K562 (cell line): ENCODE data around the gene FANCG. TPM values are rescaled to one million over a fixed set of nuclear protein-coding genes. Genes with fewer than 3 reads are reported as not detected.
A peak's percentile ranks its signal among the peaks of the same experiment; 100 is the strongest.

Experiments used
- ATAC-seq: fragments of 200-7000 bp; cut with Tn5 transposase; 3 replicates; pipeline ENCODE4 v1.9.1; 2020; ENCODE audit warnings: moderate library complexity
- BruUV-seq: library from RNA; stranded (reverse); fragments of 400-500 nt; replicated peaks from 2 replicates; lab custom pipeline; 2021; lab: Mats Ljungman, UMichigan
- CTCF ChIA-PET: fragments of 300-600 bp; formaldehyde crosslinking; extraction: SDS; loops from one replicate; lab custom pipeline; 2021; ENCODE audit warnings: low intra/inter-chr PET ratio; lab: Yijun Ruan, JAX
- POLR2A ChIA-PET: fragments of 300-600, 350-650 bp; sonication (Branson Sonifier 250); formaldehyde crosslinking; extraction: SDS; loops from one replicate; lab custom pipeline; 2021; ENCODE audit warnings: antibody characterized with exemption, inconsistent platforms; lab: Yijun Ruan, JAX
- DNase-seq, 4 experiments: peaks; one replicate each; pipeline versions ENCODE4 v3.0.0 to v3.0.0-alpha.2; 2011 to 2018; ENCODE audit warnings: low spot score in 3 of 4, mixed read lengths in 3 of 4; ENCODE audit errors: extremely low read depth in 1 of 4
- FAIRE-seq: peaks from 2 replicates; lab custom pipeline; 2011; peaks lifted over from hg19 to GRCh38; lab: Jason Lieb, UNC
- H2AFZ ChIP-seq: 2 replicates; pipeline ENCODE4 v1.6.0; 2011; ENCODE audit warnings: low read depth, low read length, control low read depth, inconsistent platforms
- H3K27ac ChIP-seq: fragments of 200-600 bp; 3 replicates; pipeline ENCODE4 v1.8.0; 2011; ENCODE audit warnings: low read depth, mild to moderate bottlenecking, control low read depth, inconsistent platforms, low read length, moderate library complexity, mixed read lengths; ENCODE audit errors: extremely low read depth
- H3K27me3 ChIP-seq, 2 experiments: fragments of 300-600 bp in 1 of 2; 2 replicates in 1 of 2; 3 replicates in 1 of 2; pipeline versions ENCODE4 v1.6.0 to v1.8.0; 2011; ENCODE audit warnings: inconsistent platforms in 2 of 2, low read length in 2 of 2, mild to moderate bottlenecking in 1 of 2, mixed read lengths in 1 of 2, moderate library complexity in 1 of 2; ENCODE audit not compliant: control insufficient read depth in 2 of 2, insufficient read depth in 2 of 2
- H3K36me3 ChIP-seq: fragments of 300-600 bp; 3 replicates; pipeline ENCODE4 v1.8.0; 2011; ENCODE audit warnings: mild to moderate bottlenecking, low read length, inconsistent platforms; ENCODE audit not compliant: control insufficient read depth, insufficient read depth
- H3K4me1 ChIP-seq, 2 experiments: fragments of 200-600 bp in 1 of 2; replicated peaks in 1 of 2; 2 replicates in 1 of 2; 3 replicates in 1 of 2; pipeline versions ENCODE4 v1.5.1 to v1.8.0; 2011; ENCODE audit warnings: inconsistent platforms in 2 of 2, low read length in 2 of 2, mild to moderate bottlenecking in 1 of 2, mixed read lengths in 1 of 2, moderate library complexity in 1 of 2; ENCODE audit not compliant: control insufficient read depth in 2 of 2, insufficient read depth in 2 of 2
- H3K4me2 ChIP-seq: 2 replicates; pipeline ENCODE4 v1.6.1; 2011; ENCODE audit warnings: low read length, control low read depth, inconsistent platforms, mixed read lengths; ENCODE audit not compliant: insufficient read depth
- H3K4me3 ChIP-seq: fragments of 200-600 bp; sonication (generic), shearing (Covaris generic); 2 replicates; pipeline ENCODE4 v1.5.1; 2016; ENCODE audit warnings: control low read depth, inconsistent platforms
- H3K79me2 ChIP-seq: fragments of 200-600 bp; 3 replicates; pipeline ENCODE4 v1.8.0; 2011; ENCODE audit warnings: low read length, inconsistent platforms; ENCODE audit not compliant: control insufficient read depth, insufficient read depth
- H3K9ac ChIP-seq, 2 experiments: 2 replicates each; pipeline versions ENCODE4 v1.6.0 to v1.6.1; 2011; ENCODE audit warnings: low read depth in 2 of 2, low read length in 2 of 2, control low read depth in 1 of 2, inconsistent platforms in 1 of 2, mild to moderate bottlenecking in 1 of 2, mixed read lengths in 1 of 2; ENCODE audit not compliant: insufficient read depth in 1 of 2
- H3K9me1 ChIP-seq: one replicate; pipeline ENCODE4 v1.6.0; 2011; ENCODE audit warnings: inconsistent platforms, mild to moderate bottlenecking, low read length, moderate library complexity; ENCODE audit not compliant: control insufficient read depth, insufficient read depth
- H3K9me3 ChIP-seq: replicated peaks from 2 replicates; pipeline ENCODE4 v1.5.1; 2011; ENCODE audit warnings: low read depth, low read length, inconsistent platforms; ENCODE audit not compliant: control insufficient read depth, insufficient read depth
- H4K20me1 ChIP-seq: replicated peaks from 2 replicates; pipeline ENCODE4 v1.6.1; 2011; ENCODE audit warnings: low read length, inconsistent platforms, mixed read lengths; ENCODE audit not compliant: control insufficient read depth, insufficient read depth
- ATF6 ChIP-seq: sonication (generic); formaldehyde crosslinking; IDR thresholded peaks from 2 replicates; pipeline ENCODE4 v1.4.0; 2020; ENCODE audit warnings: mild to moderate bottlenecking, missing genetic modification reagents
- CHCHD3 ChIP-seq: fragments of 250-450 bp; sonication (Bioruptor Pico); IDR thresholded peaks from 2 replicates; pipeline ENCODE4 v2.1.2; 2022; ENCODE audit warnings: mild to moderate bottlenecking
- E2F8 ChIP-seq: fragments of 450-650 bp; IDR thresholded peaks from 2 replicates; pipeline ENCODE4 v1.7.1; 2018; ENCODE audit warnings: mild to moderate bottlenecking, low read depth; ENCODE audit not compliant: partially characterized antibody
- ETV1 ChIP-seq: fragments of 450-650 bp; conservative IDR thresholded peaks from 2 replicates; pipeline ENCODE4 v1.6.1; 2016; ENCODE audit warnings: missing genetic modification characterization, control low read depth, low read depth, missing compliant biosample characterization
- L3MBTL2 ChIP-seq: fragments of 450-650 bp; IDR thresholded peaks from 2 replicates; pipeline ENCODE4 v1.6.1; 2016; ENCODE audit warnings: mild to moderate bottlenecking, moderate library complexity
- MYBL2 ChIP-seq, 2 experiments: fragments of 450-650 bp in 1 of 2; sonication (generic) in 1 of 2; formaldehyde crosslinking in 1 of 2; IDR thresholded peaks; 2 replicates each; pipeline versions ENCODE4 v1.6.1 to v1.8.1; 2017 to 2022; ENCODE audit warnings: borderline replicate concordance in 1 of 2, inconsistent platforms in 1 of 2, low read depth in 1 of 2, mild to moderate bottlenecking in 1 of 2, missing genetic modification reagents in 1 of 2, moderate library complexity in 1 of 2
- NBN ChIP-seq: fragments of 450-650 bp; IDR thresholded peaks from 2 replicates; pipeline ENCODE4 v1.6.1; 2016; ENCODE audit warnings: low read depth, mild to moderate bottlenecking
- NRF1 ChIP-seq, 2 experiments: fragments of 450-650 bp; IDR thresholded peaks in 1 of 2; conservative IDR thresholded peaks in 1 of 2; 2 replicates each; pipeline ENCODE4 v1.6.1; 2014; ENCODE audit warnings: mild to moderate bottlenecking in 2 of 2
- ZNF239 ChIP-seq: fragments of 250-450 bp; sonication (Bioruptor Pico); IDR thresholded peaks from 2 replicates; pipeline ENCODE4 v1.4.0; 2020; ENCODE audit warnings: mild to moderate bottlenecking
- WGBS: fragments of 100-300 bp; shearing (Covaris generic); methylation state at CpG from one replicate; pipeline ENCODE4 v1.1.6; 2016; ENCODE audit warnings: low coverage, mixed read lengths; ENCODE audit not compliant: insufficient coverage; ENCODE audit errors: missing lambda C conversion rate; 5-methylcytosine and 5-hydroxymethylcytosine counted together
- in situ Hi-C: fragments of 300-500 bp; cut with MboI; formaldehyde crosslinking; loops from 4 replicates; pipeline ENCODE4 v1.15.0; 2018; ENCODE audit warnings: inconsistent platforms, mixed read lengths
- intact Hi-C: fragments of 100-400 bp; cut with micrococcal nuclease; formaldehyde crosslinking; loops from 2 replicates; pipeline ENCODE4 v1.14.2; 2022
- polyA plus RNA-seq, 8 experiments: library from polyadenylated mRNA; depleted of rRNA in 4 of 8; stranded (reverse) in 5 of 8; unstranded in 3 of 8; fragments of >200 nt; fragmentation: Nextera tagmentation in 2 of 8; fragmentation: Illumina TruSeq in 1 of 8; extraction: Ambion mirVana in 2 of 8; extraction: Trizol in 1 of 8; gene quantifications; 2 replicates each; pipeline versions ENCODE4 v1.2.1 to v1.2.3, GENCODE V29; 2011 to 2014; ENCODE audit warnings: inconsistent platforms in 1 of 8, missing spikeins in 1 of 8
- total RNA-seq, 7 experiments: library from RNA; depleted of rRNA in 6 of 7; stranded (reverse); fragments of >200 nt in 6 of 7; fragmentation: Illumina TruSeq in 2 of 7; extraction: Trizol in 2 of 7; gene quantifications; 2 replicates each; pipeline versions ENCODE4 v1.2.1 to v1.2.3, GENCODE V29; 2011 to 2021; ENCODE audit warnings: low replicate concordance in 1 of 7
- TF ChIP-seq, protein P1 (sequence below): fragments of 450-650 bp; IDR thresholded peaks from 2 replicates; pipeline ENCODE4 v1.6.1; 2017; ENCODE audit warnings: antibody characterized with exemption, mild to moderate bottlenecking

The FANCG gene
- total and polyA plus RNA-seq, 9 of the 15 experiments (the other 6 are each of a cell fraction or from before 2014, with no cell fraction given), result 7.5 to 43.9 (median 31.0) TPM

GRCh38 chr9:35102769-35103659 lies 23.3 kb upstream of the FANCG start, which contains the start of gene STOML2:
TSS of gene STOML2 (minus strand) at chr9:35103131. CDS start at chr9:35103094, 37 bp downstream.
- TSS peak; percentile 78 for BruUV-seq
- H3K27me3 ChIP-seq, result no peaks in the 10 kb centered on the region
- H3K4me1 ChIP-seq, result peaks cover 13 to 20% of the 10 kb centered on the region in 2 experiments; a peak in 4 of 5 replicates
- DNase-seq (peak; percentile 82 to 94 (median 88)), ATAC-seq (peak; percentile 98), FAIRE-seq (peak; percentile 99)
- peaks cover 24% of the 10 kb centered on the region for H3K79me2 ChIP-seq
- WGBS, result under 1% methylated on average over 48 of the region's 57 CpGs
- ChIA-PET CTCF (no interaction called here), POLR2A (interaction anchor here (0.6 to 1.7 kb wide), 7 partner anchors 11 to 416 kb away, joined by 3 to 6 read pairs (median 3); partner anchors contain the start of gene FANCG)
- intact Hi-C loops, result no loop called here
- peak within 1 kb of the TSS; percentile 89 for H3K27ac ChIP-seq
- in situ Hi-C loops, result no loop called here
- peak within 1 kb of the TSS; percentile 93 to 98 for H3K9ac ChIP-seq
- H3K4me3 ChIP-seq, result peak within 1 kb of the TSS; percentile 77
- peak within 1 kb of the TSS; percentile 96 for H3K4me2 ChIP-seq
- peaks cover 55% of the 10 kb centered on the region; the same call in 2 of the 3 replicates for H3K36me3 ChIP-seq
- H3K9me3 ChIP-seq, result no peaks in the 10 kb centered on the region
- no peaks in the 10 kb centered on the region for H3K9me1 ChIP-seq
- no peaks in the 10 kb centered on the region for H4K20me1 ChIP-seq
- H2AFZ ChIP-seq, result peak within 1 kb of the TSS; percentile 96
- no peak for TF ChIP-seq MYBL2 (IDR thresholded peaks at IDR 0.05; ENCODE audit: low read depth)
- no peak for TF ChIP-seq MYBL2 (CRISPR knock-in tag; IDR thresholded peaks at IDR 0.05; ENCODE audit: borderline replicate concordance)
- peak; percentile 90 for TF ChIP-seq E2F8
- TF ChIP-seq ATF6 (CRISPR knock-in tag), result 0 out of 2 replicates have a peak, but pooled peaks have one; percentile 33
- no peak for TF ChIP-seq NRF1 (conservative IDR thresholded peaks at IDR 0.05 in 1 of 2, IDR thresholded peaks at IDR 0.05 in 1 of 2)
- TF ChIP-seq CHCHD3 (CRISPR knock-in tag), result no peak
- peak; percentile 48 for TF ChIP-seq L3MBTL2
- TF ChIP-seq ZNF239 (CRISPR knock-in tag), result peak; percentile 68
- TF ChIP-seq NBN, result peak; percentile 43; the same call in 1 of the 2 replicates
- TF ChIP-seq, protein P1, sequence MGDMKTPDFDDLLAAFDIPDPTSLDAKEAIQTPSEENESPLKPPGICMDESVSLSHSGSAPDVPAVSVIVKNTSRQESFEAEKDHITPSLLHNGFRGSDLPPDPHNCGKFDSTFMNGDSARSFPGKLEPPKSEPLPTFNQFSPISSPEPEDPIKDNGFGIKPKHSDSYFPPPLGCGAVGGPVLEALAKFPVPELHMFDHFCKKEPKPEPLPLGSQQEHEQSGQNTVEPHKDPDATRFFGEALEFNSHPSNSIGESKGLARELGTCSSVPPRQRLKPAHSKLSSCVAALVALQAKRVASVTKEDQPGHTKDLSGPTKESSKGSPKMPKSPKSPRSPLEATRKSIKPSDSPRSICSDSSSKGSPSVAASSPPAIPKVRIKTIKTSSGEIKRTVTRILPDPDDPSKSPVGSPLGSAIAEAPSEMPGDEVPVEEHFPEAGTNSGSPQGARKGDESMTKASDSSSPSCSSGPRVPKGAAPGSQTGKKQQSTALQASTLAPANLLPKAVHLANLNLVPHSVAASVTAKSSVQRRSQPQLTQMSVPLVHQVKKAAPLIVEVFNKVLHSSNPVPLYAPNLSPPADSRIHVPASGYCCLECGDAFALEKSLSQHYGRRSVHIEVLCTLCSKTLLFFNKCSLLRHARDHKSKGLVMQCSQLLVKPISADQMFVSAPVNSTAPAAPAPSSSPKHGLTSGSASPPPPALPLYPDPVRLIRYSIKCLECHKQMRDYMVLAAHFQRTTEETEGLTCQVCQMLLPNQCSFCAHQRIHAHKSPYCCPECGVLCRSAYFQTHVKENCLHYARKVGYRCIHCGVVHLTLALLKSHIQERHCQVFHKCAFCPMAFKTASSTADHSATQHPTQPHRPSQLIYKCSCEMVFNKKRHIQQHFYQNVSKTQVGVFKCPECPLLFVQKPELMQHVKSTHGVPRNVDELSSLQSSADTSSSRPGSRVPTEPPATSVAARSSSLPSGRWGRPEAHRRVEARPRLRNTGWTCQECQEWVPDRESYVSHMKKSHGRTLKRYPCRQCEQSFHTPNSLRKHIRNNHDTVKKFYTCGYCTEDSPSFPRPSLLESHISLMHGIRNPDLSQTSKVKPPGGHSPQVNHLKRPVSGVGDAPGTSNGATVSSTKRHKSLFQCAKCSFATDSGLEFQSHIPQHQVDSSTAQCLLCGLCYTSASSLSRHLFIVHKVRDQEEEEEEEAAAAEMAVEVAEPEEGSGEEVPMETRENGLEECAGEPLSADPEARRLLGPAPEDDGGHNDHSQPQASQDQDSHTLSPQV, result 0 out of 2 replicates have a peak, but pooled peaks have one; percentile 36
- peak; percentile 82 for TF ChIP-seq ETV1 (tag)
